Stimulated activated CD8-positive, alpha-beta memory T cell treated with anti-CD3 and anti-CD28 coated beads, Interleukin-15, amount 100 ng/mL, for 4 hours (primary cell): ENCODE data around the gene POLR1E.
A peak's percentile ranks its signal among the peaks of the same experiment; 100 is the strongest.
"Not testable (repeated sequence)": the region's sequence is repeated elsewhere in the genome, so short reads cannot be mapped to it uniquely, and the experiment has no call there.

Experiments used
- DNase-seq, 2 donors: peaks; one replicate each; pipeline ENCODE4 v3.0.0-alpha.2; 2020; ENCODE audit warnings: low read depth in 2 of 2

The POLR1E gene

GRCh38 chr9:37504605-37505004 lies 18.9 kb downstream of the POLR1E start:
- no peak for DNase-seq

GRCh38 chr9:37507566-37508134 lies 21.9 kb downstream of the POLR1E start:
- DNase-seq = no peak

GRCh38 chr9:37508135-37508833 lies 22.5 kb downstream of the POLR1E start:
- DNase-seq = no peak

- no peak for DNase-seq
These were observed 23.1 kb downstream of the POLR1E start for GRCh38 chr9:37508834-37509206.

- no peak for DNase-seq
These were observed 23.8 kb downstream of the POLR1E start for GRCh38 chr9:37509536-37509935.

- not testable (repeated sequence) for DNase-seq
These were observed 24.3 kb downstream of the POLR1E start for GRCh38 chr9:37510053-37510452.

GRCh38 chr9:37511016-37512010 lies 25.6 kb downstream of the POLR1E start:
- DNase-seq = no peak

- DNase-seq = peak in 1 of 2 donors; percentile 18
These were observed 26.7 kb downstream of the POLR1E start for GRCh38 chr9:37512437-37512836.

- not testable (repeated sequence) for DNase-seq
These were observed 28.7 kb downstream of the POLR1E start for GRCh38 chr9:37514415-37514814.

- DNase-seq = no peak
These were observed 29.3 kb downstream of the POLR1E start for GRCh38 chr9:37514999-37515398.

GRCh38 chr9:37515620-37516258 lies 30.0 kb downstream of the POLR1E start:
- DNase-seq = no peak

GRCh38 chr9:37517923-37518322 lies 32.2 kb downstream of the POLR1E start:
- DNase-seq = no peak

GRCh38 chr9:37520641-37521040 lies 34.9 kb downstream of the POLR1E start:
- no peak for DNase-seq

GRCh38 chr9:37521111-37521510 lies 35.4 kb downstream of the POLR1E start:
- DNase-seq = no peak

- DNase-seq = no peak
These were observed 37.2 kb downstream of the POLR1E start for GRCh38 chr9:37522971-37523370.

GRCh38 chr9:37523916-37524315 lies 38.2 kb downstream of the POLR1E start:
- DNase-seq = no peak

- DNase-seq = peak; percentile 36 to 63
These were observed 43.1 kb downstream of the POLR1E start for GRCh38 chr9:37528652-37529471.

- DNase-seq = no peak
These were observed 46.0 kb downstream of the POLR1E start for GRCh38 chr9:37531699-37532098.

GRCh38 chr9:37534412-37534811 lies 48.7 kb downstream of the POLR1E start:
- no peak for DNase-seq

GRCh38 chr9:37534901-37535300 lies 49.2 kb downstream of the POLR1E start:
- no peak for DNase-seq

GRCh38 chr9:37538099-37538498 lies 52.4 kb downstream of the POLR1E start:
- no peak for DNase-seq
